Mucosa of stomach (tissue), 1 donor: ENCODE results near the gene LHFPL2.

Experiments
- H3K27me3 ChIP-seq: one replicate; pipeline ENCODE4 v1.7.0; 2013; ENCODE audit warnings: mild to moderate bottlenecking, low read length; ENCODE audit not compliant: control insufficient read depth, insufficient read depth
- H3K36me3 ChIP-seq: one replicate; pipeline ENCODE4 v1.7.0; 2013; ENCODE audit warnings: low read length; ENCODE audit not compliant: control insufficient read depth, insufficient read depth
- H3K4me1 ChIP-seq: one replicate; pipeline ENCODE4 v1.7.0; 2013; ENCODE audit warnings: mild to moderate bottlenecking, low read length; ENCODE audit not compliant: control insufficient read depth, insufficient read depth
- H3K4me3 ChIP-seq: one replicate; pipeline ENCODE4 v1.7.0; 2013; ENCODE audit warnings: low read length
- H3K9ac ChIP-seq: one replicate; pipeline ENCODE4 v1.7.0; 2013; ENCODE audit warnings: mild to moderate bottlenecking, low read length, moderate library complexity
- H3K9me3 ChIP-seq: one replicate; pipeline ENCODE4 v1.7.0; 2013; ENCODE audit warnings: mild to moderate bottlenecking, low read length, moderate library complexity; ENCODE audit not compliant: control insufficient read depth
- donor health status: Pancreatic carcinoma.

Gene LHFPL2

DNA sequence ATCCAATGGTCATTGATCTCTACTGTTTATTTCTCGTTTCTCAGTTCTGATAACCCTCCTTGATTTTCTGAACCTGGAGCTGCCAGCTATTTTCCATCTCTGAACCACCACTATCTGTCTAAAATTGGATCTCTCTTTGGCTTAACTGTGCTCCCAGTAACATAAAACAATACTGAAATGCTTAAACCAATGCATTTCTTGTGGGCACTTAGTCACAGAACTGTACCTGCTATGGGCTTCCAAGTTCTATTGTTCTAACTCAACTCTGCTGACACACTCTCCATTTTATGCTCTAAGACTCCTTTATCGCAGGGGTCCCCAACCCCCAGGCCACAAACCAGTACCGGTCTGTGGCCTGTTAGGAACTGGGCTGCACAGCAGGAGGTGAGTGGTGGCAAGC, 120.6 kb downstream of the LHFPL2 start:
- Histone ChIP-seq H3K4me3 (no peak overlapping the region), H3K36me3 (no peaks in the 10 kb centered on the region), H3K9me3 (no peaks in the 10 kb centered on the region), H3K9ac (no peak overlapping the region), H3K27me3 (no peaks in the 10 kb centered on the region), H3K4me1 (peaks cover 39% of the 10 kb centered on the region)

DNA sequence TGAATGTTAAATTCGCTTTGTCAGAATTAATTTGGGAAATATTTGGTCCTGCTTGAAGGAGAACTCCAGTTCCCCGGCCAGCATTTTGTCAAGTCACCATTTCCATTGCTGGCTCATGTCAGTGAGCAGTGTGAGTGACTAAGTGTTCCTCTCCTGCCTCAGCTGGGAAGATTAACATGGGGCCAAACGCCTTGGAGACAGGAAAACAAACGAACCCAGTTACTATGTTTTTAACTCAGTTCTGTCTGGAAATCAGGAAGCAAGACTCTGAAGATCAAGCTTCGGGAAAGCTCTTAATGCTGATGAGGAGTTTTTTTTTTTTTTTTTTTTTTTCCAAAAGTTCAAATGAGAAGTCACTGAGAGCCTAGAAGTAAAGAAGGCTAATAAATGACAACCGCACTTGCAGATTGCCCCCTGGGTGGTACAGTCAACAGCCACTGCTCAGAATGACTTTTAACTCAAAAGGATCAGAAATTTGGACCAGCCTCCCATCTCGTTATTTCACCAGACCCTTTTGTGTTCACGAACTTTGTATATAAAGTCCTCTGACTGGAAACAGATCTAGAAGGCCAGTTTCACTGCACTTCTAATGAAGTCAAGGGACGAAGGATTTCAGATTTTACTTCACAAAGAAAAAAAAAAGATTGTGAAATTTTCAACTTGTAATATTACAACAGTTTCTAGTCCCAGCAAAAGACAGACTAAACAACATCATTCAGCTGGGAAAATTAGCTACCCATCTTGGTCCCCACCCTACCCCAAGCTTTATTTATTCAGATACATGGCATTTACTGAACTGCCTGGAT, 121.3 kb downstream of the LHFPL2 start:
- Histone ChIP-seq H3K4me3 (no peak overlapping the region), H3K36me3 (no peaks in the 10 kb centered on the region), H3K9ac (peak overlapping the region; percentile 28), H3K9me3 (no peaks in the 10 kb centered on the region), H3K4me1 (peaks cover 43% of the 10 kb centered on the region), H3K27me3 (no peaks in the 10 kb centered on the region)

DNA sequence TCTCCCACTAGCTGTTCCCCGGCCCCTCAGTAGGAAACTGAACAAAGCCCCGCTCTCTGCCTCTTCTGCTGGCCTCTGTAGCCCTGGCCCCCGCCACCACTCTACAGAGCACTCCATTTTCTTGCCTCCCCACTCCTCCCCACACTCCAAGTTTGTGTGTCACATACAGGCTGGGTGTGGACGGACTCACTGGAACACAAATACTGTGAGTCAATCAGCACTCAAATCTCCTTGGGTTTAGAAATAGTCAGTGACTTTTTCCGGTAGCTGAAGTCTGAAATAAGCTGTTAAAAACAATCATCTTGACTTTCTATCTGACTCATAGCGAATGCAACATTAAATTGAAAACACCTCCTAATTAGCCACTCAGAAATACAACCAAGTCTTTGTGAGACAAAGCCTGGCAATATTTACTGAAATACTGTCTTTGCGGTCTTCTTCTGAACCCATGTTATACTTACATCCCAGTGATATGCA, 122.5 kb downstream of the LHFPL2 start:
- Histone ChIP-seq H3K9ac (no peak overlapping the region), H3K9me3 (no peaks in the 10 kb centered on the region), H3K27me3 (no peaks in the 10 kb centered on the region), H3K4me1 (peaks cover 43% of the 10 kb centered on the region), H3K4me3 (no peak overlapping the region), H3K36me3 (no peaks in the 10 kb centered on the region)

DNA sequence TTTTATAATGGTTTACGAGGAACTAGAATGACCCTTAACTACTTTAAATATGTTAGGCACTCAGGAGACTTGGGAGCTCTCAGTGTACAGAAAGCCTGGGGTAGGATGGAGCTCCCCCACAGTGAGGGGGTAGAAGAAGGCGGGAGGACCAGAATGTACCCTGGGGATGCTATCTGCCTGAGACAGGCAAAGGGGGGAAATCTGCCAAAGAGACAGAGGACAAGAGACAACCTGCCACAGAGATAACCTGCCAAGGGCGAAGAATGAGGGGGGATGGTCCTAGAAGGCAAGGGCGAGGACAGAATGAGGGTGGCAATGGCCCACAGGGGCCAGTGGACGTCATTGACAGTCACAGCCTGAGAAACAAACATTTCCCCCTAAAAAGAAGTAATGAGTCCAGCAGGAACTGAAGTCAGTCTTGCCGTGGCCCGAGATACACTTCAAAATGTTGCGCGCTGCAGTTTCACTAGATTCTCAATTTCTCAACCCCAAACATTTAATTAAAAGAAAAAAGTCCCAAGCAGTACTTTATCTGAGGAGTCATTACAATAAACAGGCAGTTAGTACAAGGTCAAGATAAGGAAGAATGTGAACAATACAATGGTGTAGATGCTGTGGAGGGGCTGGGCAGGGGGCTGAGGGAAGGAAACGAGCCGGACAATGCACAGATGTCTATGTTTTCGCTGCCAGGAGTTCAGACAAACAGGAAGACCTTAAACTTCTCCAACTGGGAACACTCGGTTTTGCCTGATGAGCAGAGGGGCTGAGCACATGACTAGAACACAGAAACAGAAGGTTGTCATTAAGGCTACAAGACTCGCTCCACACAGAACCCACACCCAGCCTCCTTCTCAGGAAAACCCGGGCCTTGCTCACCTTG, 125.0 kb downstream of the LHFPL2 start:
- Histone ChIP-seq H3K4me3 (no peak overlapping the region), H3K9ac (no peak overlapping the region), H3K9me3 (no peaks in the 10 kb centered on the region), H3K4me1 (peaks cover 44% of the 10 kb centered on the region), H3K36me3 (no peaks in the 10 kb centered on the region), H3K27me3 (no peaks in the 10 kb centered on the region)

DNA sequence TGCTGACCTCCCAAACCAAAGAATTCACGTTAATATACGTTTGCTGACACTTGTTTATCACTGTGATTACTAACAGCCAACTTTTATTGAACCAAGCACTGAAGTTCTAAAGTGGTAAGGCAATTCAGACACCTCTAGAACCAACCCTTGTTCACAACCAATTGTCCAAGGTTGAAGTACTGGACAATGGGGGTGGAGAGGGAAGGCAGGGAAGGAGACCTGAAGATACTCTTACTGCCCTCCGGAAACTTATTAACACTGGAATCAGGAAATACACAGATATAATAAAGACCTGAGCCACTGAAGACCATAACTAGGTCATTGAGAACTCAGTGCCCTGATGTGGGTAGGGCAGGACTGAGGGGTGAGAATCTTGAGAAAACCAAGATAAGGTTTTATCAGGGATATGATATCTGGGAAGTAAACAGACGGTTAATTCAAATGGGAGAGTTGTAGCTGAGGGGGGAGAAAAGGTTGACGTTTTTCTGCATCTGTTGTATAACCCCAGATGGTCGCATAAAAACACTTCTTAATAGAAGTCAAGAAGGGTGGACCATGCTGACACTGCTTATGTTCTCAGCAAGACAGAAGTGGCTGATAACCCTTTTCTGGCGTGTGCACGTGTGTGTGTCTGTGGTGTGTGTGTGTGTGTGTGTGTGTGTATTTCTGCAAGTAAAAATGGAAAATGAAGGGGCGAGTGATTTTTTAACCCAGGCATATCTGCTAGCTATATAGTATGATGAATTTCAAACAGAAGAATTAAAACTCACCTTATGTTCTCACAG, 125.9 kb downstream of the LHFPL2 start:
- H3K4me1 ChIP-seq: peaks cover 47% of the 10 kb centered on the region

DNA sequence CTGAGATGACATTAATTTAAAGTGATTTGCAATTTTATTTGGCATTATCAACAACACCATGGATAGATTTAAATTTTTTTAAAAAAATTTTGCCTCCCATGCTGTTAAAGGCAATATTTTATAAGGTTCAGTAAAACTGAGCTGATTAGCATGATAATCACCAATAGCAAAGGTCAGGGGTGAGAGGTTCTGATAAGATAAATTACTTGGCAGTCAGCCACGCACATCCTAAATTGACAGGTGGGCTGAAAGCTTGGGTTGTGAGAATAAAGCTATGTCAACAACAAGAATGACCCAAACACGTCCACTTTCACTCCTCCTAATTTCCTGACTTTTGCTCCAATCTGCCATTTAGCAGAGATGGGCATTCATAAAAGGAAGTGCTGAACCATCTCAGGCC, 127.1 kb downstream of the LHFPL2 start:
- no peak overlapping the region for H3K9ac ChIP-seq
- no peak overlapping the region for H3K4me3 ChIP-seq
- no peaks in the 10 kb centered on the region for H3K36me3 ChIP-seq
- no peaks in the 10 kb centered on the region for H3K27me3 ChIP-seq
- no peaks in the 10 kb centered on the region for H3K9me3 ChIP-seq
- H3K4me1 ChIP-seq: peaks cover 36% of the 10 kb centered on the region

More for the DNA sequence above, 125.9 kb downstream of the LHFPL2 start:
- Histone ChIP-seq H3K4me3 (no peak overlapping the region), H3K9ac (no peak overlapping the region), H3K27me3 (no peaks in the 10 kb centered on the region), H3K9me3 (no peaks in the 10 kb centered on the region), H3K36me3 (no peaks in the 10 kb centered on the region)

DNA sequence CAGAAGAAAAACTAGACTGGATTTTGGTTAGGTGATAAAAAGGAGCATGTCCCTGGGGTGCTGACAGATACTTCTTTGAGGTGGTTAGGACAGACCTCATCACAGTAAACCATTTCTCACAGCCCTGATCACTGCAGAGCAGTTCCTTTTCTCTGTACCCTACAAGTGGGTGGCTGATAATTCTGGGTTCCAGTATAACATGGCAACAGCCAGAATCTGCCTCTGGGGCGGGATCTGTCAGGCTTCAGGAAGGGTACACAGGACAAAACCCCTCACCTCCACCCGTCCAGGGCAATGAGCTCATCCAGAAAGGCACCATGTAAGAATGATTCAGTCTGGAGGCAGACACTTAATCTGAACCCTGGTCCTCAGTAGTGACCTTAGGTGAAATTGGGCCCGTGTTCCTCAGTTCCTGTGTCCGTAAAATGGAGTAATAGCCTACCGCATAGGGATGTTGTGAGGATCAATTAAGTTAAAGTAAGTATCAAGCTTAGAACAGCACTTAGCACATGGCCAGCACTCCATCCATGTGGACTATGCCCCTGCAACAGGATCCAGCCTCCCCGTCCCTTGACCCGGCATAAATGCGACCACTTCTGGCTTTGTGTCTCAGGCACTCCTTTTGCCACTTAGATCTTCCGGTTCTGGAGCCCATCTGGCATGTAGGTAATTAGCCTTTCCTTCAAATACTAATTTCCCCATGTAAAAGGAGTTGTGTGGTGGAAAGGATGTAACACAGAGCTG, 129.2 kb downstream of the LHFPL2 start:
- peaks cover 27% of the 10 kb centered on the region for H3K4me1 ChIP-seq
- no peaks in the 10 kb centered on the region for H3K27me3 ChIP-seq
- H3K36me3 ChIP-seq: no peaks in the 10 kb centered on the region
- H3K9ac ChIP-seq: no peak overlapping the region
- no peaks in the 10 kb centered on the region for H3K9me3 ChIP-seq
- H3K4me3 ChIP-seq: no peak overlapping the region

DNA sequence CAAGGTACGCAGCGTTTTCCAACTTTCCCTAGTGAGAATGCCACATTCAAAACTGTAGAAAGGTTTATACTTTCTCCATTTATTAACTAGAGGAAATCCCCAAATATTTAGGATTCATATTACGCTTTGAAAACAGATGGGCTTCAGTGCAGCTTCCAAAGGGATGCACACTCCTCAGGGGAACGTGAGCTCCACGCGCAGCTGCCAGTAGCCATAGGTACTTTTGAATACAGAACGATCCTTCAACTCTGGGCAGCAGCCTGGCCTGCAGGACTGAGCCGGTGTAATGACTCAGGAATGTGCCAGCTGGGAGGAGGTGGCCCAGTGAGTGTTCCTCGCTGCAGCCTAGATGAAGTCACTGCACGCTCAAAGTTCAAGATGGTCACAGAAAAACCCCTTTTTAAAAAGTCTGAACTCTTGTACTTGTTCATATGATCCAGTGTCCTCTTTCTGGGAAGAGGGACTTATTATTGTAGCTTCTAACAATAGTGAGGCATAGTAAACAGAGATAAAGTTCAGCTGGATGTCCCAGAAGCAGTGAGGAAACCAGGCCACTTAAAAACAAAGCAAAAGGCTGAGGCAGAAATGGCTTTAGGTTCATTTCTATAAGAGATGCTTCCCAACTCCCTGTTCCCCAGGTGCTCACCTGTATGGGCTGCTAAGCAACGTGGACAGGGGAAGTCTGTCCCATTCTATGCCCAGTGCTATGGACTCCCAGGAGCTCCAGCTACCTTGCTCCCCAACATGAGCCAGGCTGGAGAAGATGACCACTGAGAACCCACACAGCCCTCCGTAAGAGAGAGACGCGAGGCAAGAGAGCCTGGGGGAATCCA, 130.0 kb downstream of the LHFPL2 start:
- Histone ChIP-seq H3K4me1 (peaks cover 24% of the 10 kb centered on the region), H3K9me3 (no peaks in the 10 kb centered on the region), H3K4me3 (no peak overlapping the region), H3K9ac (no peak overlapping the region), H3K27me3 (no peaks in the 10 kb centered on the region), H3K36me3 (no peaks in the 10 kb centered on the region)

DNA sequence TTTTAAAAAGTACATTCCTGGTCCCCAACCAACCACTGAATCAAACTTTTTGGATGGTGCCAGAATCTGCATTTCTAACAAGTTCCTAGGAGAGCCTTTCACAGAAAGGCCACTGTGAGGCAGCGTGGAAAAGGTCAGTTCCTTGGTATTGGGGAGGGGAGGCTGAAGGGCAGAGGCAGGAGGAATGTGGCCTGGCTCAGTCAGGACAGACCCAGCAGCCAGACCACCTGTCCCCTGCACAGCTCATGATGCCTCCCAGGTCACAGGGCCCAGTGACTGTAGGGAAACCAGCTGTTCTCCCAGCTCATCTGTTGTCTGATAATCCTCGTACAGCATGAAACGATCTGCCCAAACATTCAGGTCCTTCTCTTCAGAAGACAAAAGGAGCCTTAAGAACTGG, 132.9 kb downstream of the LHFPL2 start:
- Histone ChIP-seq H3K4me3 (no peak overlapping the region), H3K9ac (no peak overlapping the region)

DNA sequence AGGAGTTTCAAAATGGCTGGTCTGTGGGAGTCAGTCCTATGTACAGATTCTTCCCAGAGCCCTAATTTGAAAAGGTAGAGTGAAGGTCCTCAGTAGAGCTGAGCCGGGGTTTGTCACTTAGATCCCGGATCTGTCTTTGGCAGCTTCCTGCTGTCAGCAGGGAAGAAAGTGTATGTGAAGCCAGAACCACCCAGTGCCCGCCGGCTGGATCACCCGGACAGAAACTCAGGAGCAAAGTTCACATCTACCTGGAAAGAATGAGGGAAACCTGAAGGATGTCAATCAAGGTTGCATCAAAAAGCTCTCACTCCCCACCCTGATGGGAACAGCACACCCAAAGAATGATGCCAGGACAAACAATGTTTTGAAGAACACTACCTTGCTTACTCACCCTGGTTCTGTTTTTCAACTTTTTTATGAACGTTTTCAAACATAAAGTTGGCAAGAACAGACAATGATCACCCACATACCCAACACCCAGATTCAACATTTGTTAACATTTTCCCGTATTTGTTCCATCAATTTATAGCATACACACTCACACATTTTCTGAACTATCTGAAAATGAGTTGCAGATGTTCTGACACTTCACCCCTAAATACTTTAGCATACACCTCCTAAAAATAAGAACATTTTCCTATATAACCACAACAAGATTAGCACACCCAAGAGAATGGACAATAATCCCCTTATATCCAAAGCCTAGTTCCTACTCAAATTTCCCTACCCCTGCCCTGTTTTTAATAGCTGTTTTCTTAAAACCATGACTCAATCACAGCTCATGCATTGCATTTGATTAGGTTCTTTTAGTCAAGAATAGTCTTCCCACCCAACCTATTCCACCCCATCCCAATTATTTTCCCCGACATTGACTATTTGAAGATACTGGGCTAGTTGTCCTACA, 133.9 kb downstream of the LHFPL2 start:
- no peaks in the 10 kb centered on the region for H3K27me3 ChIP-seq
- no peak overlapping the region for H3K4me3 ChIP-seq
- no peaks in the 10 kb centered on the region for H3K36me3 ChIP-seq
- peaks cover 20% of the 10 kb centered on the region for H3K4me1 ChIP-seq
- H3K9me3 ChIP-seq: no peaks in the 10 kb centered on the region
- no peak overlapping the region for H3K9ac ChIP-seq

More for the DNA sequence above, 132.9 kb downstream of the LHFPL2 start:
- Histone ChIP-seq H3K36me3 (no peaks in the 10 kb centered on the region), H3K4me1 (peaks cover 16% of the 10 kb centered on the region), H3K27me3 (no peaks in the 10 kb centered on the region), H3K9me3 (no peaks in the 10 kb centered on the region)
